ENCODE data around the gene ELOVL6. TPM values are rescaled to one million over a fixed set of nuclear protein-coding genes. Genes with fewer than 3 reads are reported as not detected.

Gene ELOVL6
- total and polyA plus RNA-seq, 7 donors: 1.2 to 43.6 (median 4.7) TPM

DNA sequence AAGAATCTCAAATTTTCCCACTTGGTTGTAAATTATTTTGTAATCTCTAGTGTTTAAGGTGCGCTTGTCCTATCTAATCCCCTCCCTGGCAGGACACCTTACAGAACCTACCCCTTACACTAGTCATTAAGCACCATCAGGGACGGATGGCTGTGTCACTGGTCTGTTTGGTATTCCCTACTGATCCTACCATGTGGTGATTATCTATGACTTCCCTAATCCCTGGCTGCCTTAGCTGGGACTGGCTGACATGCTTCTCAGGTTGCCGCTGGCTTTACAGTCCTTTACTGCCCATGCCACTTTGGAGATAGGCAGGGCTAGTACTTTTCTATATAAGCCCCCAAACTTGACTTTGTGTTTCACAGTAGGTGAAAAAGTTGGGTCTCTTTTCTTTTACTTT, 58.6 kb downstream of the ELOVL6 start:
- Histone ChIP-seq H3K27ac (no peak overlapping the region), H3K36me3 (no peaks in the 10 kb centered on the region), H3K27me3 (no peaks in the 10 kb centered on the region), H3K9me3 (no peaks in the 10 kb centered on the region), H3K4me3 (no peak overlapping the region), H3K4me1 (no peaks in the 10 kb centered on the region)
- DNase-seq: no peak
- TF ChIP-seq POLR2A (IDR thresholded peaks at IDR 0.05) (no peak), POLR2AphosphoS5 (IDR thresholded peaks at IDR 0.05) (no peak), EP300 (IDR thresholded peaks at IDR 0.05) (no peak)
- TF ChIP-seq, protein P1, sequence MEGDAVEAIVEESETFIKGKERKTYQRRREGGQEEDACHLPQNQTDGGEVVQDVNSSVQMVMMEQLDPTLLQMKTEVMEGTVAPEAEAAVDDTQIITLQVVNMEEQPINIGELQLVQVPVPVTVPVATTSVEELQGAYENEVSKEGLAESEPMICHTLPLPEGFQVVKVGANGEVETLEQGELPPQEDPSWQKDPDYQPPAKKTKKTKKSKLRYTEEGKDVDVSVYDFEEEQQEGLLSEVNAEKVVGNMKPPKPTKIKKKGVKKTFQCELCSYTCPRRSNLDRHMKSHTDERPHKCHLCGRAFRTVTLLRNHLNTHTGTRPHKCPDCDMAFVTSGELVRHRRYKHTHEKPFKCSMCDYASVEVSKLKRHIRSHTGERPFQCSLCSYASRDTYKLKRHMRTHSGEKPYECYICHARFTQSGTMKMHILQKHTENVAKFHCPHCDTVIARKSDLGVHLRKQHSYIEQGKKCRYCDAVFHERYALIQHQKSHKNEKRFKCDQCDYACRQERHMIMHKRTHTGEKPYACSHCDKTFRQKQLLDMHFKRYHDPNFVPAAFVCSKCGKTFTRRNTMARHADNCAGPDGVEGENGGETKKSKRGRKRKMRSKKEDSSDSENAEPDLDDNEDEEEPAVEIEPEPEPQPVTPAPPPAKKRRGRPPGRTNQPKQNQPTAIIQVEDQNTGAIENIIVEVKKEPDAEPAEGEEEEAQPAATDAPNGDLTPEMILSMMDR (IDR thresholded peaks at IDR 0.05): no peak
- intact Hi-C loops (cut with DNase I): no loop called here
- 87 to 94% methylated on average over 3 of the region's 3 CpGs for WGBS, 2 donors

DNA sequence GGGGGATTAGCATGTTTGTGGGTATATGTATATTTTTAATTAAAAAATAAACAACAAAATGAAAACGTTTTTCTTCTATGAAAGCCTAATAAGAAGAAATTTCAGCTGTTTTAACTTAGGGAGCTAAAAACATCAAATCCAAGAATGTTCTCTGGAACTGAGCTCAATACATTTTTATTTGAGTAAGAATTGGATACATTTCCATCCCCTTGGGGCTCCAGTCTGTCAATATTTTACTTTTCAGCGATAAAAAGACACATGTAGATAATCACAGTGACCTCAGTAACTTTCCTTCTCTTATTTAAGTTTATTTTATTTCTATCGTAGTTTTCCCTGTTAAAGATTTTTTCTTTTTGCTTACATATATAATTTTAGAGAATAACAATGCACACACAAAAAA, 59.3 kb downstream of the ELOVL6 start:
- Histone ChIP-seq H3K27ac (no peak overlapping the region), H3K9me3 (no peaks in the 10 kb centered on the region), H3K27me3 (no peaks in the 10 kb centered on the region), H3K4me1 (no peaks in the 10 kb centered on the region), H3K4me3 (no peak overlapping the region), H3K36me3 (no peaks in the 10 kb centered on the region)
- intact Hi-C loops (cut with DNase I): no loop called here
- no peak for DNase-seq
- TF ChIP-seq, protein P1 (IDR thresholded peaks at IDR 0.05): no peak
- TF ChIP-seq POLR2AphosphoS5 (IDR thresholded peaks at IDR 0.05): no peak
- TF ChIP-seq EP300 (IDR thresholded peaks at IDR 0.05): no peak
- no peak for TF ChIP-seq POLR2A (IDR thresholded peaks at IDR 0.05)
- WGBS, 2 donors: 26 to 51% methylated on average over 3 of the region's 3 CpGs

- H3K9me3 ChIP-seq: no peaks in the 10 kb centered on the region
- no peak overlapping the region for H3K4me3 ChIP-seq
- no peak for DNase-seq
- no peaks in the 10 kb centered on the region for H3K36me3 ChIP-seq
- TF ChIP-seq POLR2AphosphoS5 (IDR thresholded peaks at IDR 0.05) (no peak), POLR2A (IDR thresholded peaks at IDR 0.05) (no peak), EP300 (IDR thresholded peaks at IDR 0.05) (no peak)
- TF ChIP-seq, protein P1 (IDR thresholded peaks at IDR 0.05): no peak
- no peak overlapping the region for H3K27ac ChIP-seq
- no peaks in the 10 kb centered on the region for H3K27me3 ChIP-seq
- H3K4me1 ChIP-seq: no peaks in the 10 kb centered on the region
- intact Hi-C loops (cut with DNase I): no loop called here
- WGBS, 2 donors: 71 to 81% methylated on average over 1 of the region's 1 CpG
Observed at GRCh38 chr4:110138551-110138950, 59.9 kb downstream of the ELOVL6 start.

DNA sequence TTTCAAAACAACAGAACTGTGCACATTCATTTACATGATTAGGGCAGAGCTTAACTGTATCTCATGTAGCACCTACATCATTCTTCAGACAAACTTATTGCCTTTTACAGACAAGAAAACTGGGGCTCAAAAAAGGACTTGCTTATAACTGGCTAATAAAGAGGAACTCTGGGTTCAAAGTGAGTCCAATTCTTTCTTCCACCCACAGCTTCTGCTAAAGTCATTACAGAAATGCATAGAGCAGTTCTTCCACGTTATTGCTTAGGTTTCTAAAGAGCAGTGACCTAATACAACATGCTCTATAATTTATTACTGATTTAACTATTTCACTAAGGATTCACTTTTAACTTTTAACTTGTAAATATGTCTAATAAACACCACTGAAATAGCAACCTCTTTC, 60.6 kb downstream of the ELOVL6 start:
- no peaks in the 10 kb centered on the region for H3K27me3 ChIP-seq
- no peak overlapping the region for H3K4me3 ChIP-seq
- H3K9me3 ChIP-seq: no peaks in the 10 kb centered on the region
- H3K27ac ChIP-seq: no peak overlapping the region
- 56 to 74% methylated on average over 1 of the region's 1 CpG for WGBS, 2 donors
- no peaks in the 10 kb centered on the region for H3K36me3 ChIP-seq
- no peak for DNase-seq
- TF ChIP-seq POLR2A (IDR thresholded peaks at IDR 0.05) (no peak), EP300 (IDR thresholded peaks at IDR 0.05) (no peak), POLR2AphosphoS5 (IDR thresholded peaks at IDR 0.05) (no peak)
- TF ChIP-seq, protein P1 (IDR thresholded peaks at IDR 0.05): no peak
- intact Hi-C loops (cut with DNase I): no loop called here
- no peaks in the 10 kb centered on the region for H3K4me1 ChIP-seq

- TF ChIP-seq EP300 (IDR thresholded peaks at IDR 0.05) (no peak), POLR2A (IDR thresholded peaks at IDR 0.05) (no peak), POLR2AphosphoS5 (IDR thresholded peaks at IDR 0.05) (no peak)
- TF ChIP-seq, protein P1 (IDR thresholded peaks at IDR 0.05): no peak
- Histone ChIP-seq H3K4me1 (no peaks in the 10 kb centered on the region), H3K27me3 (no peaks in the 10 kb centered on the region), H3K4me3 (no peak overlapping the region), H3K9me3 (no peaks in the 10 kb centered on the region), H3K27ac (no peak overlapping the region), H3K36me3 (no peaks in the 10 kb centered on the region)
- no peak for DNase-seq
- intact Hi-C loops (cut with DNase I): no loop called here
- 64 to 82% methylated on average over 1 of the region's 1 CpG for WGBS, 2 donors
Observed at GRCh38 chr4:110135523-110135922, 62.9 kb downstream of the ELOVL6 start.
